NK-92 treated with Interleukin-12 subunit alpha and Interleukin-12 subunit beta, amount 100 ng/mL, for 24 hours (cell line): Measurements from ENCODE around the gene METTL4.

ENCODE experiments used
- DNase-seq: peaks from one replicate; lab custom pipeline; 2025; lab: John Stamatoyannopoulos, UW

The METTL4 gene

DNA sequence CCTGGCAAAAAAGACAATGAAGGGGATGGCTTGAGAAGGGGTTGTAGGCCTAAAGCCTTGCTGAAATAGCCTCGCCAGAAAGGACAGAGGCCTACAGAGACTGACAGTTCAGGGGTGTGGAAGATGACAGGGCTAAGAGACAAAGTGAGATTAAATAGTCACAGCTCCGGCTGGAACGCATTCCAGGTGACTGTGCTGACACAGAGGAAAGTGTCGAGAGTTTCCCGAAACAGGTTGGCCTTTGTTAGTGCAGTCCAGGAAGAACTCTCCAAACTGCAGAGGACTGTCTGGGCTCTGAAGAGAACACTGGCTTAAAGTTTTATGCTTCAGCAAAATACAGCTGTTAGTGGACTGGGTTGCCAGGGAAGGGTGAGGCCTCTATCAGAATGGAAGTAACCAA is 52.8 kb downstream of the METTL4 start:
- no peak for DNase-seq

DNA sequence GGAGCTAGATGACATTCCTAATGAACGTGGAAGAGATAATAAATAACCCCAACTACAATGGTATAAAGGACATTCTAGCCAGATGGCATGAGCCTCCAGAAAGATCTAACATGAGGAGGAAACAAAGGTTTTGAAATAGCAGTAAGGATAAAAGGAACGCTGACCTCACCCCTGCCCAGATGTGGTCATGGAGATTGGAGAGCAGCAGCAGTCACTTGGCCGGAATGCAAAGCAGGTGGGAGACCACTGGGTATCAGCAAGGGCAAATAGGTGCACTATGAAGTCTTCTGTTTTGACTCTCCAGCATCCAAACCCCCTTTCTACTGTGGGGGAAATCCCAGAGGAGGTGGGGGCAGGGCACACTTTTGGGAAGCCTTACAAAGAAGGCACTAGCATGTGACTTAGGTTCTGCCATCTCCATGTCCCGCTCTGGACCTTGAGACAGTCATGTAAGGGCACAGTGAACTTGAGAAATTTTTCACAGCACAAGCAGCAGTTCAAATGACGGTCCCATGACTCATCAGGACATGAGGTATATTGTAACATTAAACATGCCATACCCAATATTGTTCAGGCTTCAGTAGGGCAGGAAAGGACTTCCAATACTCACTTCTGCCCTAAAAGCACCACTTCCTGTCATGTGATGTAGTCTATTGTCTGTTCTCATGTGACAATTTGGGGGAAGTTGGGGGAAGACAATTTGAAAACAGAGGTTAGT is 55.2 kb downstream of the METTL4 start:
- DNase-seq: peak; percentile 4

DNA sequence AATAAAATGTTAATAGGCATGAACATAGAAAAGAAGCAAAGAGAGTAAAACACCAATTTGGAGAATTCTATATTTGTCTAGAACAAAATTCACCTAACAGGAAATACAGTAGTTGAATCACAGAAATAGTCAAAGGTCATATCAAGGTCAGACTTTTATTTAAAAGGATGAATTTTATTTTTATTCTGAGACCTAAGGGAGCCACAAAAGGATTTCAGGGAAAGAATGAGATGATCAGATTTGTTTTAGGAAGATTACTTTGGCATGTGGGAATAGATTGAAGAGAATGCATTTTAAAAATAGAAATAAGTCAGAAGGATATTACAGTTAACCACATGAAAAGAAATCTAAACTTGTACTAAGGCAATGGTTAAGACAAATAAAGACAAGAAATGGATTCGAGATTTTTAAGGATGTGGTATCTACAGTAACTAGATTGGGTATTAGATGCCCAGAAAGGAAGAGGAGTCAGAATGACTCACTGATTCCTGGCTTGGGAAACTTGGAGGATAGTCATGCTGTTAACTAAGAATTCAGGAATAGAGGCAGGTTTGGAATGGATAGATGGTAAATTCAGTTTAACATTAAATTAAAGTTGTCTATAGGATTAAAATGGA is 56.0 kb downstream of the METTL4 start:
- no peak for DNase-seq

DNA sequence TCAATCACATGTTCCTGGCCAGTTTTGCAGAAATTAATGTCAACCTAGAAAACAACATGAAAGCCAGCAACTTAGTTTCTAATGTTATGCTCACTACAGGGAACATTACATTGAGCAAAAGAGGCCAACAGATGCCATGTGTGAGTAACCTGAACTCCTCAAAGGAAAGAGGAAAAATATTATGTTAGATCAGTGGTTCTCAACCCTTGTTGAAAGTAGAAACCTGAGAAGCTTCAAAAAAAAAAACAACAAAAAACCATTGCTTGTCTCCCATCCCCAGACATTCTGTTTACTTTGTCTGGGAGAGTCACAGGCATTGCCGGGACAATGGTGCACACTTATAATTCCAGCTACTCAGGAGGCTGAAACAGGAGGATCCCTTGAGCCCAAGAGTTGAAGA is 57.7 kb downstream of the METTL4 start:
- no peak for DNase-seq

GRCh38 chr18:2512059-2512458 is 59.2 kb downstream of the METTL4 start:
- DNase-seq: no peak

DNA sequence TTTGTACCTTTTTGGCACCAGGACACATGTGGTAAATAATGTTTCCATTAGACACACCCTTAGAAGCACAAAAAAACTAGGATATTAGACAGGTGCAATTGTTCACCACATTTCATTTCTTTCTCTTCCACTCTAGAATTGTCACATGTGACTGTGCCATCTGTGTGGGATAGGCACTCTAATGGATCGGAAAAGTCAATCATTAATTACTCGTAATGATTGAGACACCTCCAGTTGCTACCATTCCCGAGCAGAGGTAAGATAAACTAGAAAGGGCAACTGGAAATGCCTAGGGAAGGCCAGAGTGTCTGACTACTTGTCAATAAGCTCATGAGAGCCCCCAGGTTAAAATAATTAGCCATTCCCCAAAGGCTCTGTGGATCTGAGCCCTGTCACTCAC is 59.9 kb downstream of the METTL4 start:
- DNase-seq: no peak

DNA sequence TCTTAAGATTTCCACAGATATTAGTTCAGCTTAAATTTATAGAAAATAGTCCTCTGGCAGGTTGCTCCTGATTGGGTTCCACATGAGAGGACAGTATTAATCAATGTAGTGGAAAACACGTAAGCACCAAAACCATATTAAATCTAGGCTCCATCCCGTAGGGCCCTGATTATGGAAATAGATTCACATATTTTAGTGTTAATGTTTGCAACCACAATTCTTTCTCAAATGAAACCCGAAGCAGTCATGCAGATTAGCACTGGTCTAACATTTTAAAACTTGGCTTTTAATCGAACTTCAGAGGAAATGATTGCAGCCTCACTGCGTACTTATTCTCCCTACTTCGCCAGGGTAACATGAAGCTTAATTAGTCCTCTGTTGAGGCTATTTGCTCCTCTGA is 60.9 kb downstream of the METTL4 start:
- DNase-seq: no peak

GRCh38 chr18:2508678-2509077 is 62.6 kb downstream of the METTL4 start:
- DNase-seq: no peak

GRCh38 chr18:2508155-2508554 is 63.1 kb downstream of the METTL4 start:
- DNase-seq: no peak

- no peak for DNase-seq
Observed at GRCh38 chr18:2504642-2505041, 66.7 kb downstream of the METTL4 start.

DNA sequence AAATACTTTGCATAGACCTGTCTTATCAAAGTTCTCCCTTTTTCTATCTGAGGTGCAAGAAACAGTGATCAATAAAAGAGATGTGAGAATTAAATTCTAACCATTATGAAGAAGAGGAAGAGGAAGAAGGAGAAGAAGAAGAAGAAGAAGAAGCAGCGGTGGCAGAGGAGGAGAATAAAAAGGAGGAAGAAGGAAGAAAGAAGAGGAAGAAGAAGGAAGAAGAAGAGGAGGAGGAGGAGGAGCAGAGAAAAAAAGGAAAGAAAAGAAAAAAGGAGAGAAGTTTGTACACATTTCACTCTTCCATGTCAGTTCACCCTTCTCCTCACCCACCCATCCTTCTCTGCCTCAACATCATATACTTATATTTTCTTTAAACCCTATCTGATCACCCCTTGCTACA is 68.4 kb downstream of the METTL4 start:
- DNase-seq: no peak

GRCh38 chr18:2502394-2502793 is 68.9 kb downstream of the METTL4 start:
- no peak for DNase-seq

- DNase-seq: no peak
Observed at GRCh38 chr18:2497797-2498196, 73.5 kb downstream of the METTL4 start.

- DNase-seq: no peak
Observed at GRCh38 chr18:2495381-2495780, 75.9 kb downstream of the METTL4 start.

DNA sequence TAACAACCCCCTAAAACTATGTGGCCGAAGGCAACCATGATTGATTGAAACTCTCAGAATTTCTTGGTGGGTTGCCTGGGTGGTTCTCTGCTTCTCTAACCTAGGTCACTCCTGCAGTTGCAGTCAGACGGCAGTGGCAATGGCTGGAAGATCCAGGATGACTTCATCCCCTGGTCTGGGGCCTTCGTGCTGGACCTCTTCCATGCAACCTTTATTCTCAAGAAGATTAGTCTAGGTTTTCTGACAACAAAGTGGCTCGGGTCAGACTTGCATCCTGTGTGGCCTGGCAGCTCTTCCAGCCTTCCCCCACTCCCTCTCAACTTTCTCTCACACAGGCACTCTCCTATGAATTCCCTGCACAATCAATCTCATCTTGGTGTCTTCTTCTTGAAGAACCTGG is 76.4 kb downstream of the METTL4 start:
- no peak for DNase-seq
